NCI-H2227 (cell line): ENCODE data around the gene ARID4A.
"Not testable (repeated sequence)": the region's sequence is repeated elsewhere in the genome, so short reads cannot be mapped to it uniquely, and the experiment has no call there.

Source experiments
- DNase-seq: peaks from one replicate; lab custom pipeline; 2025; ENCODE audit not compliant: unreplicated experiment; lab: John Stamatoyannopoulos, UW

Gene ARID4A

DNA sequence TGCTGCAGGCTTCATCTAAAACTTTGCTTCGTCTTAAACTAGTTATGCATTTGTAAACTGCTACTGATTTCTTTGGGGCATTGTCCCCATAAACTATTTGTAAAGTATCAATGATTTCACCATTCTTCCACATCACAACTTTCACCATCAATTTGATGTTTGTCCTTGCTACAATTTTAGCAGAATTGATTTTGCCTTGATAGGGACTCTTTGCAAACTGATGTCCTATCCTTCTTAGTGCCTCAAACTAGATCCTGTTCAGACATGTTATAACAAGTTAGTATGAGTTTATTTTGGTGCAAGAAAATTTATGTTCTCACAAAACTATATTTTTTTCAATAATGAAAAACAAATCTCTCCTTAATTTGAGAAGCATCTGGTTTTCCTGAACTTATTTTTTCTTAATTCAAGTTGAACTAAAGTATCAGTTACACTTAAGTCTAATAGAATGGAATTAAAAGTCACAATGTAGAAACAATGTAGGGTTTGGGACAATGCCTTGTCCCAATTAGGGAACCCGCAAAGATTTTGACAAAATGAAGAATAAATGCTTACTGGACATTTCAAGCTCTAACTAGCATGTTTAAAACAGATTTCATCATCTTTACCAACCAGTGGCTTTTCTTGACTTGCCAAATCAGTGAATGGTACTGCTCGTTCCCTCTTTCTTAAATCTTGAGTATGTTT lies 10.1 kb upstream of the ARID4A start:
- DNase-seq = no peak

DNA sequence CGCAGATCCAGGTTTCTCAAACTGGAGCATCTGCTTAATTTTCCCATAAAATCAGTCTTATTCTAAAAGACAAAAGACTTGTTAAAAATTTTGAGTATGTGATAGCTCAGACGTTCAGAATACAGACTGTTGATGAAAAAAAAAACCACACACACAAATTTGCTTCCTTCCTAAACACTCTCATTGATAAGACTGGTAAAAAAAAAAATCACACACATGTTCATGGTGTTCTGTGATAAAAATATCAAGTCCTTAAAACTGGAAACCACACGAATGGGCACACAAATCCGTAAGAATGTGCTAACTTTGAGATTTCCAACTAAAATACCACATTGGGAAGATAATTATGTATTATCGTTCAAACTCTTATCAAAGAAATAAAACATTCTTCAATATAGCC lies 6.7 kb upstream of the ARID4A start:
- DNase-seq = no peak

DNA sequence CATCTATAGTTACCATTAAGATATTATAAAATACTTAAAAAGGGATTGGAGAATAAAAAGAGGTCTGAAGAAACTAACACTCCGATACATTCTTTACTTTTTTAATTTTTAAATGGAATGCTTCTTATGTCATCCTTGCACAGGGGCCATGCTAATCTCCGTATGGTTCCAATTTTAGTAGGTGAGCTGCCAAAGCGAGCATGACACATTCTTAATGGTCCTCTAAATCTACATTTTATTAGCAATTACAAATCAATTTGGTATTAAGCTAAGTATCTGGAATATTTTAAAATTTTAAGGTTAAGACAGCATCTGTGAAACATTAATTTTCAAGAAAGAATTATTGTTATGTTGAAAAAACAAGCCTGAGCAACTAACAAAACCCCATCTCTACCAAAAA lies 6.2 kb upstream of the ARID4A start:
- no peak for DNase-seq

DNA sequence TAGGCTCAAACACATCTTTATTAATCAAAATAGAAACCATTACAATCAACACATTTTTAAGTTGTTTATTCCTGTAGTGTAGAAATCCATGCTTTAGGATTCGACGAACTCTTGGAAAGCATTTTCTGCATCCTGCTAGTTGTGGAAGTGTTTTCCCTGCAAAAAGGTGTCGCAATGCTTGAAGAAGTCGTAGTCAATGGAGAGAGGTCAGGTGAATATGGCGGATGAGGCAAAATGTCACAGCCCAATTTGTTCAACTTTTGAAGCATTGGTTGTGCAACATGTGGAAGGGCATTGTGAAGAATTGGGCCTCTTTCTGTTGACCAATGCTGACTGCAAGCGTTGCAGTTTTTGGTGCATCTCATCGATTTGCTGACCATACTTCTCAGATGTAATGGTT lies 4.2 kb upstream of the ARID4A start:
- no peak for DNase-seq

DNA sequence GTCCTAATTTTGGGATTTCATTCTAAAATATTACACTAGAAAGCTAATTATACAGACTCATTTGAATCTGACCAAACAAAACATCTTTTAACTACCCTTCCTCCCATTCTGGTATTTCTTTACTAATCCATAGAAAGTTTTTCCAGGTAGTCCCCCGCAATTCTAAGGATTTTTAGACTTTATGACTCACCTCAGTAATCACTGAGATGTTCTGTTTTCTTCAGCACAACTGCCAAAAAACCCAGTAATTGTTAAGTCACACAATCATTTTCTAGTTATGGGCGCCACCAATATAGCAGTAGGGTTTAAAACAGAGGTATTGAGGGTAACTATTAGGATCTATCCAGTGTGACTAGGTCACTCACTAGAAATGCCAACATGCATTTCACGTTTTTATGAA lies 1.6 kb upstream of the ARID4A start:
- no peak for DNase-seq

DNA sequence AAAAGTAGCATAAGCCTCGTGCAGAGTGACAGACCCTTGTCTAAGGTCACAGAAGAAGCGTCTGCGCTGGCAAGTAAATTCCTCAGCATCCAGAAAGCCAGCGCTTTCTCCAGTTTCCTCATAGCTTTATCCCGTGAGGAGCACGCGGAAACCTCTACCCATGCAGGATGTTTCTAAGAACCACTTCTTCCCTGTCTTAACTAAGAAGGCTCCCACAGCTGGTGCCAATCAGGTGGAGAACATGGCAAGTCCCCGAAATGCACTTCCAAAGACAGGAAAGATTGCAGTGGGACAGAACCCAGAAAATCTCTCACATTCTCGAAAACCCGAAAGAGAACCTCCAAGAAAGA lies 968 bp upstream of the ARID4A start:
- peak; percentile 56 for DNase-seq

DNA sequence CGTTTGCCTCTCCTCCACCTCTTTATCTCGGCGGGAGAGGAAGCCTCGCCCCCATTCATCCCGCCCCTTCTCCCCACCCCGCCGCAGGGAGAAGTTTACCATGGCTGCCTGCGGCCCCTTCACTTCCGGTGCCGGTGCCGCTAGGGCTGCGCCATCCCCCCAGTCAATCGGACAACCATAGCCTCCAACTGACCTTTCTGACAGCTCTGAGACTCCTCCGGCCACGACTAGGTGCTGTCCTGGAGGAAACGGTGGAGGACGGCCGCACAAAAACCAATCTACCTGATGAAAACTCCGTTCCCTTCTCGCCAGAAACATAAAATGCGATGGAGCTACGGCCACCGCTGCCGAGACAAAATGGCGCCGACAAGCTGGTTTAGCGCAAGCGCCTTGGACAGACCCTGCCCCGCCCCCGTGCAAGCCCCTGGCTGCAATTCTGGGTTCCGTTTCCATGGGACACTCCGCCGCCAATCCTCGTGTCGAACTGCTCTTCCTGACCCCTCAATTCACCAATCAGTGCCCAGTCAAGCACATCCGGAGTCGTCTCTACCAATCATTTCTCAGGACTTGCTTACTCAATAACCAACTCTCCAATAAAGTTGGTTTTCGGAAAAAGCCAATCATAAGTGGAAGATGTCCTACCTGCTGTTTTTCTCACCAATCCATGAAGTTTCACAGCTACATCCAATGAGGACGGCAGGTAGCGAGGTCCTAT lies 436 bp upstream of the ARID4A start:
- DNase-seq = peak; percentile 99

DNA sequence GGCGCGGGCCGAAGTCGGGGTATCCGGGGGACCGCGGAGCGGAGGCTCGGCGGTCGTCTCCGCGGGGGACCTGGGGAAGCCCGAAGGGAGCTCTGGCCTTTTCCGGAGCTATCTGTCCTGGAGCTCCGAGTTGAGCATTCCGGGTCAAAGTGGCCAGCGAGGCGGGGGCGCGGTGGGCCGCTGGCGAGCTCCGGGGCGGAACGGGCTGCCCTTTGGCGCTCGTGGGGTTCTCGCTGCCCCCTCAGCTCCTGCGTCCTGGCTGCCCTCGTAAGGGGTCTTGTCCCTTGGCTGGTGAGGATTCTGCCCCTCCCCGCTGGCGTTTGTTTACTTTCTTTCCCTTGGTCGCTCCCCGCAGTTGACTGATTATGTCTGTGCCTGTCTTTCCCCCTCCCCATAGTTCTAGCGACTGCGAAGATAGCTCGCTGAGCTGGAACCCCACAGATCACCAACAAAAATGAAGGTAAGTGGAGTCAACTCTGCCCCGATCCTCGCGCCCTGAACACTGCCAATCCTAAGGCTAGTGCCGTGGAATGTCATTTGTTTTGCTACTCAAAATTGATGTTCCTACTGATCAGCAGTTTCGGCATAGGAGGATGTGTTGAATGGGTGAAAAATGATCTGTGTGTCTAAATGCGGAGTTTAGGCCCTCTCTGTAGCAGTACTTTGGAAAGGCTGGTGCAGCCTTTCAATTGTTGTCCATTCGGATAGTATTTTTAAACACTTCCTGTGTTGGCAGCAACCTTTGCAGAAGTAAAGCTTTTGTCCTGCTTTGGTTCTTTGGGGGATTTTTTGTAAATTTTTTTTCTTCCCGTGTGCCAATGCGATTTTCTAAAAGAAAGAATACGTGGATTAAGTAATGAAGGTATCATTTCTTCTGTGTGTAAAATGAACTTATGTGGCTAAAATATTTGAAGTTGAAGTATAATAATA lies 1.3 kb downstream of the ARID4A start:
- no peak for DNase-seq

DNA sequence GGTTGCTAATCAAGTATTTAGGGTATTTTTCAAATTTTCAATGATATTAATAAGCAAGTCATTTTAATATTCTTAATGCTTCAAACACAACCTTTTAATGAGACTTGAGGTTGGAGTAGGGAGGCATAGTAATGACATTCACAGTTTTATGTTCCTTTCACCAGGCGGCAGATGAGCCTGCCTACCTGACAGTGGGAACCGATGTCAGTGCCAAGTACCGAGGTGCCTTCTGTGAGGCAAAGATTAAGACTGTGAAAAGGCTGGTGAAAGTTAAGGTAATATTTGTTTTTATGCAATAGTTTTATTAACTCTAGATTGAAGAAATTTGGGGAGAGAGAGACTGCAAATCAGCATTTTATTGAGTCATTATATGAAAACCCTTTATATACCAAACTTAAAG lies 3.1 kb downstream of the ARID4A start:
- DNase-seq = no peak

DNA sequence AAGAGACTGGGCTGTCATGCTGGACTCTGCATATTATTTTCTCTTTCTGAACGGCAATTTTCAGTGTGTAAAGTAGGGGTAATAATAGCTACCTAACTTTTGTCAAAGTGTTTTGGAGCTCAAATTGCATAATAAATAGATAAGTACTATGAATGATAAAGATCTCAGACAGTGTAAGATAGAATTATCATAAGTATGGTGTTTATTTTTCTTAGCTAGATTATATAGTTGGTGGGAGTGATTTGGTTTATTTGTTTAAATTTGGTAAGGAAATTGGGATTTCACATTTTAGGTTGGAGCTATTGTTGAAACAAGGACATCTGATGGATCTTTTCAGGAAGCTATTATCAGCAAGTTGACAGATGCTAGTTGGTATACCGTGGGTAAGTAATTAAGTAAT lies 7.4 kb downstream of the ARID4A start:
- DNase-seq = no peak

DNA sequence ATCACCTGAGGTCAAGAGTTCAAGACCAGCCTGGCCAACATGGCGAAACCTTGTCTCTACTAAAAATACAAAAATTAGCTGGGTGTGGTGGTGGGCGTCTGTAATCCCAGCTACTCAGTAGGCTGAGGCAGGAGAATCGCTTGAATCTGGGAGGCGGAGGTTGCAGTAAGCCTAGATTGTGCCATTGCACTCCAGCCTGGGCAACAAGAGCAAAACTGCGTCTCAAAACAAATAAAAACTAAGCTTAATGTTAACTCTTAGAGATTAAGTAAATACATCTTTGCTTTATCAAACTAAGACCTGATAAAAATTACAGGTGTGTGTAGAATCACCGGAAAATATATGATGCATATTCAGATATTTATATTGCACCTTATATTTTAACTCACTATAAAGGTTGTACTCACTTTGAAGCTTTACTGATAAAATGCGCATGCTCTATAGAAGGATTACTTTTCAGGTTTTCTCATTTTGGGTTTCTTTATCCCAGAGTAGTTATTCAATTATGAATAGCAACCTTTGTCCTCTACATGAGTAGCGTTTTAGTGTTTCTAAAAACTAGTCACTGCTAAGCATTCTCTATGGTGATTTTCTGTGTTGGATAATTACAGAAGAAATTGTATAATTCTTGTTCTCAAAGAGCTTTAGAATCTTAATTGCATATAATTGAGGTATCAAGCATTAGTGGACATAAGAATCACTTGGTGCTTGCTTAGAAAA lies 9.4 kb downstream of the ARID4A start:
- no peak for DNase-seq

DNA sequence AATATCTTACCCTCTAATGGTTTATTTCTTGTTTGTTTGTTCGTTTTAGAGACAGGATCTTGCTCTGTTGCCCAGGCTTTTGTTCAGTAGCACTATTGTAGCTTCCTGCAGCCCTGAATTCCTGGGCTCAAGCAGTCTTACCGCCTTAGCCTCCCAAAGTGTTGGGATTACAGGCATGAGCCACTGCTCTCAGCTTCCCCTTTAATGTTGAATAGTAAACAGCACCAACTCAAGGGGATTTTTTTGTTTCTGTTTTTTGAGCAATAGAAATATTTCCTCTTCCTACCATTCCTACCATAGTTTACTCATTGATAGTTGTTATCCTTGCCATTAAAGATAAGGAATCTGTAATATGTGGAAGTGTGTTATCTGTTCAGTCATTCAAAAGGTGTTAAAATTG lies 10.7 kb downstream of the ARID4A start:
- no peak for DNase-seq

DNA sequence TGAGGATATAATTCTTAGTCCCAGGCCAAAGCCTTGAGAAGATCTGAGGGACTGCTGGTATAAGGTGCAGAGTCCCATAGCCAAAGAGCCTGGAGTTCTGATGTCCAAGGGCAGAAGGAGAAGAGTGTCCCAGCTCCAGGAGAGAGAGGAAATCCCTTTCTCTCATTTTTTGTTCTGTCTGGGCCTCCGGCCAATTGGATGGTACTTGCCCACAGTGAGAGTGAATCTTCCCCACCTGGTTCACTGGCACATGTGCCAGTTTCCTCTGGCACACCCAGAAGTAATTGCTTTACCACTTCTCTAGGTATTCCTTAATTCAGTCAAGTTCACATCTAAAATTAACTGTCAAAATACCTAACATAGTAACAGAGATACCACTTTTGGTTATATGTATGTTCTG lies 15.3 kb downstream of the ARID4A start:
- DNase-seq = no peak

DNA sequence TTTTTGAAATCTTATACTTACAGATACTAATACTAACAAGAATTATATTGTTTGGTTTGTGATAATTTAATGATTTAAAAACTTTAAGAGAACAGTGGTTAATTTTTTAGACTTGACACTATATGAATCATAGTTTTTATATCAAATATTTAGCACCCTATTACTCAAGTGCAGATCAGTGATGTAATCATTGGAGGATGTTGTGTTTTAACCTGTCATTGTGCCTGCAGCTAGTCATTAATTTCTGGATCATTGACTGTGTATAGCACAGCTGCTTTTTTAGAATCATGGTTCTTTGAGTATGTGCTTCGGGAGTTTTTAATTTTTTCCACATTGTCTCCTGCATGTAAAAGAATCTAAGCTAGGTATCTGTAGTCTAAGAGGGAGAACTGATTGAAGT lies 17.3 kb downstream of the ARID4A start:
- DNase-seq = no peak

DNA sequence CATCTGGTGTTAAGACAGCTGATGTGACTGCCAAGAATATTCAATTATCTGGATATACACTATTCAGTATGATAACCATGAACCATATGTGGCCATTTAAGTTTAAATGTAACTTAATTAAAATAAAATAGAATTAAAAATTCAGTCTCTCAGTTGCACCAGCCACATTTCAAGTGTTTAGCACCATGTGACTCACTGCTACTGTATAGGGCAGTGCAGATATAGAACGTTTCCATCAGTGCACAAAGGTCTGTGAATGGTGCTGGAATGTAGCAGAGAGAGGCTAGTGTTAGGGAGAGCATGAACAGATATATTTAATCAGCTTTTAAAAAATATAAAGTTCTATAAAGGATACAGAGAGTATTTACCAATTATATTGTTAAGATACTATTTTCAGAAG lies 28.7 kb downstream of the ARID4A start:
- DNase-seq = no peak

DNA sequence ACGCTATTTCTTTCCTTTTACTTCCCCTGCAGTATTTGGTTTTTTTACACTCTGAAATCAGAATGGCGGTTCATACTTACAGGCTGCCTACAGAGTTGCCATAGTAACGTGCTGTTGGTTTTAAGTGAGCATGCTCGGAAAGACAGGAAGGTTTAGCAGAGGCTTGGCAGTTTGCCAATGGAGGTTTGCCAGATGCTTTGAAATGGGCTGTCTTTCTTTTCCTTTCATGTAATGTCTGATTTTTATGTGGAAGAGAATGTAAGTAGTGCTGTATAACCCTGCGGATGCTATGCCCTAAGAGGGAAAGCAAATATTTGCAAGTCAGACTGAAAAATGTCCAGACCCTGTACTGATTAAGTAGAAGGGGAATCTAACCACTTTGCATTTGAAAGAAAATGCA lies 32.8 kb downstream of the ARID4A start:
- DNase-seq = peak; percentile 98

DNA sequence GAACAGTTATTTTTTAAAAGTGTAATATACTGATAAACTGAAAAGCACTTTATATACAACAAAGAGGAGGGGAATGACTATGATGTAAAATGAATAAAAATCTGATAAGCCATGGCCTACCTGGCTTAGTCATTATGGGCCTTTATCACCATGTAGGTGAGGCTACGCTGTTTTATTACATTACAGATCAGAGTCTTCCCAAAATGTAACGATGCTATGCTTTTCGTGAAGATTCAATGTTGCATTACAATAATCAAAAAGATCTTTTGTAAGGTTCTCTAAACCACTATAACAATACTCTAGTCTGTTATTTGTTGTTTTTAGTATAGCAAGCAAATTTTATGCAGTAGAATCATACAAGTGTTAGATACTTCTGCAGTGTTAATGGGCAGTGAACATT lies 34.2 kb downstream of the ARID4A start:
- no peak for DNase-seq

DNA sequence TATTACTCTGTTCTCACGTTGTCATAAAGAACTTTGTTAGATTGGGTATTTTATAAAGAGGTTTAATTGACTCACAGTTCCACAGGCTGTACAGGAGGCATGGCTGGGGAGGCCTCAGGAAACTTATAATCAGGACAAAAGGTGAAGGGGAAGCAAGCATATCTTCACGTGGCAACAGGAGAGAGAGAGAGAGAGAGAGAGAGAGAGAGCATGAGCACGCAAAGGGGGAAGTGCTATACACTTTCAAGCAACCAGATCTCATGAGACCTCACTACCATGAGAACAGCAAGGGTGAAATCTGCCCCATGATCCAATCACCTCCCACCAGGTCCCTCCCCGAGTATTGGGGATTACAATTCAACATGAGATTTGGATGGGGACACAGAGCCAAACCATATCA lies 41.3 kb downstream of the ARID4A start:
- DNase-seq = not testable (repeated sequence)

DNA sequence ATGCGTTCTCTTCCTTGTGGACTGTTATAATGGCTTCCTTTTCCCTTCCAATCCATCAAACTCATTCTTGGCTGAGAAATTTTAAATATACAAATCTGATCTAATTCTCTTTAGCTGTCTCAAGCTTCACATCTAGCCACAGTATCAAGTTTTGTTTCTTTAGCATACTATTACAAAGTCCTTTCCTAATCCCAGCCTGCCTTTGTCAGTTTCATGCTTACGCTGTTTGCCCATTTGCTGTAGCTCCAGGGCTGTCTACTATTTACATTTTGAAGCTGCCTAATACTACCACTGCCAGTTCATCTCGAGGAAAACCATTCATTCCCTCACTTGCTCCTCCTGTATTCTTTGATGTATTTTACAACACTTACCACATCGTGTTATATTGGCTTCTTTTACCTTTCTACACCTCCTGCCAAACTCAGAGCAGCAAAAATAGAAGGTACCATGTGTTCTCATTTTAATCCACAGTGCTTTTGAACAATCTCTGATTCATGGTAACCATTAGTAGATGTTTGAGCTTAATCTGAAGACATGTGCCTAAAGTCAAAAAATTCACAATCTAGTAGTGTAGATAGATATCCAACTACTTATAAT lies 42.9 kb downstream of the ARID4A start:
- no peak for DNase-seq

DNA sequence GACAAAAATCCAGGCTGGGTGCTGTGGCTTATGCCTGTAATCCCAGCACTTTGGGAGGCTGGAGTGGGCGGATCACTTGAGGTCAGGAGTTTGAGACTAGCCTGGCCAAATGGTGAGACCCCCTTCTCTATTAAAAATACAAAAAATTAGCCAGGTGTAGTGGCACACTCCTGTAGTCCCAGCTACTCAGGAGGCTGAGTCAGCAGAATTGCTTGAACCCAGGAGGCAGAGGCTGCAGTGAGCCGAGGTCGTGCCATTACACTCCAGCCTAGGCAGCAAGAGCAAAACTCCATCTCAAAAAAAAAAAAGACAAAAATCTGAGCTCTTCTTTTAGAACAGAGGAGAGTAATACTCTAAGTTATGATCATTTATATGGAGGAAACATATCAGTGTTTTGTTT lies 45.2 kb downstream of the ARID4A start:
- DNase-seq = not testable (repeated sequence)
